ENCODE results near the gene GRAMD4. TPM values are rescaled to one million over a fixed set of nuclear protein-coding genes. Genes with fewer than 3 reads are reported as not detected.
A peak's percentile ranks its signal among the peaks of the same experiment; 100 is the strongest.
"Not testable (repeated sequence)": the region's sequence is repeated elsewhere in the genome, so short reads cannot be mapped to it uniquely, and the experiment has no call there.

Gene GRAMD4
- total RNA-seq, 1 donor from 2014 or later = 26.1 TPM

GRCh38 chr22:46619240-46619829 is 851 bp upstream of the GRAMD4 start:
- H3K36me3 ChIP-seq (ENCODE audit: control insufficient read depth in 3 of 3, insufficient read depth in 3 of 3, low read length in 3 of 3) = no peaks in the 10 kb centered on the region
- H3K9me3 ChIP-seq (ENCODE audit: control insufficient read depth in 3 of 3, low read length in 3 of 3) = no peaks in the 10 kb centered on the region
- H3K27ac ChIP-seq (ENCODE audit: low read depth, low read length) = peak overlapping the region; percentile 51
- H3K27me3 ChIP-seq (ENCODE audit: control insufficient read depth in 3 of 3, insufficient read depth in 3 of 3, low read length in 3 of 3) = no peaks in the 10 kb centered on the region
- H3K4me1 ChIP-seq (ENCODE audit: control insufficient read depth in 3 of 3, insufficient read depth in 3 of 3, low read length in 3 of 3) = peaks cover 30 to 48% (median 45%) of the 10 kb centered on the region in 3 donors
- peak overlapping the region in 1 of 3 donors; percentile 8 for H3K9ac ChIP-seq (ENCODE audit: low read depth in 1 of 3, low read length in 3 of 3)
- H3K4me3 ChIP-seq (ENCODE audit: low read length in 3 of 3) = no peak overlapping the region

- H3K9me3 ChIP-seq (ENCODE audit: control insufficient read depth in 3 of 3, low read length in 3 of 3) = no peaks in the 10 kb centered on the region
- no peak overlapping the region for H3K4me3 ChIP-seq (ENCODE audit: low read length in 3 of 3)
- H3K36me3 ChIP-seq (ENCODE audit: control insufficient read depth in 3 of 3, insufficient read depth in 3 of 3, low read length in 3 of 3) = no peaks in the 10 kb centered on the region
- peak overlapping the region; percentile 51 for H3K27ac ChIP-seq (ENCODE audit: low read depth, low read length)
- H3K9ac ChIP-seq (ENCODE audit: low read depth in 1 of 3, low read length in 3 of 3) = no peak overlapping the region
- peaks cover 30 to 46% (median 43%) of the 10 kb centered on the region in 3 donors for H3K4me1 ChIP-seq (ENCODE audit: control insufficient read depth in 3 of 3, insufficient read depth in 3 of 3, low read length in 3 of 3)
- H3K27me3 ChIP-seq (ENCODE audit: control insufficient read depth in 3 of 3, insufficient read depth in 3 of 3, low read length in 3 of 3) = no peaks in the 10 kb centered on the region
Observed at GRCh38 chr22:46620588-46621242, 529 bp downstream of the GRAMD4 start.

- not testable (repeated sequence) for H3K9ac ChIP-seq (ENCODE audit: low read depth in 1 of 3, low read length in 3 of 3); H3K36me3 ChIP-seq (ENCODE audit: control insufficient read depth in 3 of 3, insufficient read depth in 3 of 3, low read length in 3 of 3); H3K9me3 ChIP-seq (ENCODE audit: control insufficient read depth in 3 of 3, low read length in 3 of 3); H3K4me3 ChIP-seq (ENCODE audit: low read length in 3 of 3); H3K27me3 ChIP-seq (ENCODE audit: control insufficient read depth in 3 of 3, insufficient read depth in 3 of 3, low read length in 3 of 3); H3K27ac ChIP-seq (ENCODE audit: low read depth, low read length)
- peaks cover 30 to 50% (median 43%) of the 10 kb centered on the region in 3 donors for H3K4me1 ChIP-seq (ENCODE audit: control insufficient read depth in 3 of 3, insufficient read depth in 3 of 3, low read length in 3 of 3)
Observed at GRCh38 chr22:46621243-46621930, 1.2 kb downstream of the GRAMD4 start.

GRCh38 chr22:46622081-46622521 is 1.9 kb downstream of the GRAMD4 start:
- Histone ChIP-seq H3K4me1 (ENCODE audit: control insufficient read depth in 3 of 3, insufficient read depth in 3 of 3, low read length in 3 of 3) (peaks cover 30 to 49% (median 40%) of the 10 kb centered on the region in 3 donors), H3K9ac (ENCODE audit: low read depth in 1 of 3, low read length in 3 of 3) (no peak overlapping the region), H3K27ac (ENCODE audit: low read depth, low read length) (no peak overlapping the region), H3K4me3 (ENCODE audit: low read length in 3 of 3) (no peak overlapping the region), H3K36me3 (ENCODE audit: control insufficient read depth in 3 of 3, insufficient read depth in 3 of 3, low read length in 3 of 3) (peaks cover 0 to 4% (median 3%) of the 10 kb centered on the region in 3 donors), H3K9me3 (ENCODE audit: control insufficient read depth in 3 of 3, low read length in 3 of 3) (no peaks in the 10 kb centered on the region), H3K27me3 (ENCODE audit: control insufficient read depth in 3 of 3, insufficient read depth in 3 of 3, low read length in 3 of 3) (no peaks in the 10 kb centered on the region)

GRCh38 chr22:46625113-46625842 is 5.1 kb downstream of the GRAMD4 start:
- Histone ChIP-seq H3K36me3 (ENCODE audit: control insufficient read depth in 3 of 3, insufficient read depth in 3 of 3, low read length in 3 of 3) (peaks cover 3 to 6% (median 6%) of the 10 kb centered on the region in 3 donors), H3K9me3 (ENCODE audit: control insufficient read depth in 3 of 3, low read length in 3 of 3) (no peaks in the 10 kb centered on the region), H3K27ac (ENCODE audit: low read depth, low read length) (no peak overlapping the region), H3K4me1 (ENCODE audit: control insufficient read depth in 3 of 3, insufficient read depth in 3 of 3, low read length in 3 of 3) (peaks cover 4 to 19% (median 10%) of the 10 kb centered on the region in 3 donors), H3K4me3 (ENCODE audit: low read length in 3 of 3) (no peak overlapping the region), H3K27me3 (ENCODE audit: control insufficient read depth in 3 of 3, insufficient read depth in 3 of 3, low read length in 3 of 3) (no peaks in the 10 kb centered on the region), H3K9ac (ENCODE audit: low read depth in 1 of 3, low read length in 3 of 3) (no peak overlapping the region)

- H3K4me1 ChIP-seq (ENCODE audit: control insufficient read depth in 3 of 3, insufficient read depth in 3 of 3, low read length in 3 of 3) = peaks cover 3 to 14% (median 6%) of the 10 kb centered on the region in 3 donors
- H3K4me3 ChIP-seq (ENCODE audit: low read length in 3 of 3) = no peak overlapping the region
- H3K9me3 ChIP-seq (ENCODE audit: control insufficient read depth in 3 of 3, low read length in 3 of 3) = no peaks in the 10 kb centered on the region
- H3K27me3 ChIP-seq (ENCODE audit: control insufficient read depth in 3 of 3, insufficient read depth in 3 of 3, low read length in 3 of 3) = no peaks in the 10 kb centered on the region
- H3K27ac ChIP-seq (ENCODE audit: low read depth, low read length) = no peak overlapping the region
- peaks cover 3 to 6% (median 6%) of the 10 kb centered on the region in 3 donors for H3K36me3 ChIP-seq (ENCODE audit: control insufficient read depth in 3 of 3, insufficient read depth in 3 of 3, low read length in 3 of 3)
- no peak overlapping the region for H3K9ac ChIP-seq (ENCODE audit: low read depth in 1 of 3, low read length in 3 of 3)
Observed at GRCh38 chr22:46625843-46626349, 5.7 kb downstream of the GRAMD4 start.

- Histone ChIP-seq H3K36me3 (ENCODE audit: control insufficient read depth in 3 of 3, insufficient read depth in 3 of 3, low read length in 3 of 3) (peaks cover 3 to 9% (median 6%) of the 10 kb centered on the region in 3 donors), H3K9me3 (ENCODE audit: control insufficient read depth in 3 of 3, low read length in 3 of 3) (no peaks in the 10 kb centered on the region), H3K27ac (ENCODE audit: low read depth, low read length) (no peak overlapping the region), H3K4me3 (ENCODE audit: low read length in 3 of 3) (no peak overlapping the region), H3K4me1 (ENCODE audit: control insufficient read depth in 3 of 3, insufficient read depth in 3 of 3, low read length in 3 of 3) (peaks cover 3 to 11% (median 6%) of the 10 kb centered on the region in 3 donors), H3K9ac (ENCODE audit: low read depth in 1 of 3, low read length in 3 of 3) (no peak overlapping the region), H3K27me3 (ENCODE audit: control insufficient read depth in 3 of 3, insufficient read depth in 3 of 3, low read length in 3 of 3) (no peaks in the 10 kb centered on the region)
Observed at GRCh38 chr22:46626356-46626755, 6.2 kb downstream of the GRAMD4 start.

GRCh38 chr22:46626911-46627805 is 7.0 kb downstream of the GRAMD4 start:
- Histone ChIP-seq H3K9ac (ENCODE audit: low read depth in 1 of 3, low read length in 3 of 3) (no peak overlapping the region), H3K9me3 (ENCODE audit: control insufficient read depth in 3 of 3, low read length in 3 of 3) (no peaks in the 10 kb centered on the region), H3K27ac (ENCODE audit: low read depth, low read length) (no peak overlapping the region), H3K27me3 (ENCODE audit: control insufficient read depth in 3 of 3, insufficient read depth in 3 of 3, low read length in 3 of 3) (no peaks in the 10 kb centered on the region), H3K36me3 (ENCODE audit: control insufficient read depth in 3 of 3, insufficient read depth in 3 of 3, low read length in 3 of 3) (peaks cover 3 to 9% (median 6%) of the 10 kb centered on the region in 3 donors), H3K4me1 (ENCODE audit: control insufficient read depth in 3 of 3, insufficient read depth in 3 of 3, low read length in 3 of 3) (peaks cover 0 to 5% (median 0%) of the 10 kb centered on the region in 3 donors), H3K4me3 (ENCODE audit: low read length in 3 of 3) (no peak overlapping the region)

Measured in skeletal muscle tissue (tissue), 4 donors.